ENCODE data around the gene XBP1. TPM values are rescaled to one million over a fixed set of nuclear protein-coding genes. Genes with fewer than 3 reads are reported as not detected.

Gene XBP1
- total RNA-seq, 1 donor from 2014 or later = 255 TPM

DNA sequence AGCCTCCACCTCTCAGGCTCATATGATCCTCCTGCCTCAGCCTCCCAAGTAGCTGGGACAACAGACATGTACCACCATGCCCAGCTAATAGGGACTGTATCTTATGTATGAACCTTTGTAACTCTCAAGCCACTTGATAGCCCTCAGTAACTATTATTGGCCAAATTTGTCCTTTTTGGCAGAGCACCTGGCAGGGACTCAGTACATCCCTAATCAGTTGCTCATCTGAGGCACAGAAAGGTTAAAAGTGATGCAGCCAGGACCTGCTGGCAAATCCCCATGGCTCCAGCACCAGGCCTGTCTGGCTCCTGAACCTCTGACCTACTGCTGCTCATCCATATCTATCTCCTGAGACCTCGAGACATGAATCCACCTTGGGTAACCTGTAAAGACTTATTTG lies 21.1 kb upstream of the XBP1 start:
- H3K36me3 ChIP-seq = no peaks in the 10 kb centered on the region
- TF ChIP-seq, protein P1, sequence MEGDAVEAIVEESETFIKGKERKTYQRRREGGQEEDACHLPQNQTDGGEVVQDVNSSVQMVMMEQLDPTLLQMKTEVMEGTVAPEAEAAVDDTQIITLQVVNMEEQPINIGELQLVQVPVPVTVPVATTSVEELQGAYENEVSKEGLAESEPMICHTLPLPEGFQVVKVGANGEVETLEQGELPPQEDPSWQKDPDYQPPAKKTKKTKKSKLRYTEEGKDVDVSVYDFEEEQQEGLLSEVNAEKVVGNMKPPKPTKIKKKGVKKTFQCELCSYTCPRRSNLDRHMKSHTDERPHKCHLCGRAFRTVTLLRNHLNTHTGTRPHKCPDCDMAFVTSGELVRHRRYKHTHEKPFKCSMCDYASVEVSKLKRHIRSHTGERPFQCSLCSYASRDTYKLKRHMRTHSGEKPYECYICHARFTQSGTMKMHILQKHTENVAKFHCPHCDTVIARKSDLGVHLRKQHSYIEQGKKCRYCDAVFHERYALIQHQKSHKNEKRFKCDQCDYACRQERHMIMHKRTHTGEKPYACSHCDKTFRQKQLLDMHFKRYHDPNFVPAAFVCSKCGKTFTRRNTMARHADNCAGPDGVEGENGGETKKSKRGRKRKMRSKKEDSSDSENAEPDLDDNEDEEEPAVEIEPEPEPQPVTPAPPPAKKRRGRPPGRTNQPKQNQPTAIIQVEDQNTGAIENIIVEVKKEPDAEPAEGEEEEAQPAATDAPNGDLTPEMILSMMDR (IDR thresholded peaks at IDR 0.05) = no peak
- H3K27ac ChIP-seq = no peak overlapping the region
- DNase-seq = no peak
- peaks cover 16% of the 10 kb centered on the region for H3K4me1 ChIP-seq
- H3K9me3 ChIP-seq = no peaks in the 10 kb centered on the region
- no peak for ATAC-seq
- no peaks in the 10 kb centered on the region for H3K27me3 ChIP-seq
- intact Hi-C loops (cut with DNase I) = no loop called here
- no peak overlapping the region for H3K4me3 ChIP-seq

GRCh38 chr22:28820885-28821284 lies 20.5 kb upstream of the XBP1 start:
- no peaks in the 10 kb centered on the region for H3K27me3 ChIP-seq
- H3K36me3 ChIP-seq = no peaks in the 10 kb centered on the region
- no peak for ATAC-seq
- peaks cover 16% of the 10 kb centered on the region for H3K4me1 ChIP-seq
- DNase-seq = no peak
- H3K4me3 ChIP-seq = no peak overlapping the region
- TF ChIP-seq, protein P1 (IDR thresholded peaks at IDR 0.05) = no peak
- intact Hi-C loops (cut with DNase I) = no loop called here
- no peaks in the 10 kb centered on the region for H3K9me3 ChIP-seq
- no peak overlapping the region for H3K27ac ChIP-seq

- intact Hi-C loops (cut with DNase I) = no loop called here
- ATAC-seq (peak; percentile 63), DNase-seq (no peak)
- Histone ChIP-seq H3K9me3 (no peaks in the 10 kb centered on the region), H3K36me3 (no peaks in the 10 kb centered on the region), H3K27ac (peak overlapping the region; percentile 79), H3K4me3 (no peak overlapping the region), H3K4me1 (peaks cover 30% of the 10 kb centered on the region), H3K27me3 (no peaks in the 10 kb centered on the region)
- TF ChIP-seq, protein P1 (IDR thresholded peaks at IDR 0.05) = no peak
These were observed 19.1 kb upstream of the XBP1 start for GRCh38 chr22:28819253-28820096.

DNA sequence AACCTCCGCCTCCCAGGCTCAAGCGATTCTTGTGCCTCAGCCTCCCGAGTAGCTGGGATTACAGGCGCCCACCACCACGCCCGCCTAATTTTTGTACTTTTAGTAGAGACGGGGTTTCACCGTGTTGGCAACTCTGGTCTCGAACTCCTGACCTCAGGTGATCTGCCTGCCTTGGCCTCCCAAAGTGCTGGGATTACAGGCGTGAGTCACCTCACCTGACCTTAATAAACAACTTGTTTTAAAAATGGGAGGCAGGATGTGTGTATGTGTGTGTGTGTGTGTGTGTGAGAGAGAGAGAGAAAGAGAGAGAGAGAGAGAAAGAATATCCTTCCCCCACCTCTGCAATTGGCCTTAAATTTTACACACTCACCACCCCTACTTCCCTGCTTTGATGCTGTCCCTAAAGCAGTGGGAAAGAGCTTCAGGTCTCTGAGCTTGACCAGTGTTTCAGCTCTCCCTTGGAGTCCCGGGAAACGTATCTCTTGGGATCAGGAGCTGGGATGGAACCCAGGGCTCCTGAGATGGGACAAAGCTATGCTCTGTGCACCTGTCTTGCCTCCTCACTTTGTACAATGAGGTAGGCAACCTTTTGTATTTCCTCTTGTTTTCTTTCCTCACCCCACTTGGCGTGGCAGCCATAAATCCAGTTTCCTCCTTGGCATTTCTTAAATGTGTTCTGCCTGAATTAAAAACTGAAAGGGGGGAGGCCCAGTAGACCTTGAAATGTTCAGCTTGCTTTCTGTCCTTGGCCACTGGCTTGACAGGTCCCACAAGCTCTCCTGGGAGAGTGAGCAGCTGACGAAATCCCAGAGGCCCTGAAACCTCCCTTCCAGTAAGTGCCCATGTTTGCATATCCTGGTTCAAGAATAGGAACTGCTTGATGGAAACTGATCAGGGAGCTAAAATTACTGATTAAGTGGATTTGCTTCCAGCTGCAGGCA lies 17.8 kb upstream of the XBP1 start:
- peak; percentile 76 for DNase-seq

GRCh38 chr22:28817064-28817463 lies 16.7 kb upstream of the XBP1 start:
- no peaks in the 10 kb centered on the region for H3K27me3 ChIP-seq
- no peaks in the 10 kb centered on the region for H3K9me3 ChIP-seq
- TF ChIP-seq, protein P1 (IDR thresholded peaks at IDR 0.05) = no peak
- ATAC-seq (no peak), DNase-seq (no peak)
- no peak overlapping the region for H3K4me3 ChIP-seq
- H3K27ac ChIP-seq = no peak overlapping the region
- H3K36me3 ChIP-seq = no peaks in the 10 kb centered on the region
- H3K4me1 ChIP-seq = peaks cover 53% of the 10 kb centered on the region
- intact Hi-C loops (cut with DNase I) = no loop called here

More for the DNA sequence above, 17.8 kb upstream of the XBP1 start:
- H3K27me3 ChIP-seq = no peaks in the 10 kb centered on the region
- no peak overlapping the region for H3K4me3 ChIP-seq
- H3K9me3 ChIP-seq = no peaks in the 10 kb centered on the region
- H3K4me1 ChIP-seq = peaks cover 43% of the 10 kb centered on the region
- H3K27ac ChIP-seq = peak overlapping the region; percentile 79
- intact Hi-C loops (cut with DNase I) = no loop called here
- TF ChIP-seq, protein P1 (IDR thresholded peaks at IDR 0.05) = no peak
- no peaks in the 10 kb centered on the region for H3K36me3 ChIP-seq
- peak; percentile 84 for ATAC-seq
